Stomach (tissue), 9 donors: ENCODE results near the gene LITAF. TPM values are rescaled to one million over a fixed set of nuclear protein-coding genes. Genes with fewer than 3 reads are reported as not detected.
A peak's percentile ranks its signal among the peaks of the same experiment; 100 is the strongest.

ENCODE experiments used
- DNase-seq, 2 donors: peaks; one replicate each; pipeline versions ENCODE4 v3.0.0 to v3.0.0-alpha.2; 2013 to 2019
- H3K27ac ChIP-seq, 5 donors: fragments of 200-600 bp in 4 of 5; sonication (generic) in 4 of 5; one replicate each; pipeline ENCODE4 v1.5.1; 2013 to 2019; ENCODE audit warnings: mild to moderate bottlenecking in 1 of 5, moderate library complexity in 1 of 5
- H3K27me3 ChIP-seq, 3 donors: fragments of 200-600 bp; sonication (generic); one replicate each; pipeline ENCODE4 v1.5.1; 2017 to 2019; ENCODE audit warnings: mixed run types in 1 of 3
- H3K36me3 ChIP-seq, 4 donors: fragments of 200-600 bp; sonication (generic); 1 replicate in 3 of 4; 2 replicates in 1 of 4; pipeline ENCODE4 v1.5.1; 2016 to 2019
- H3K4me1 ChIP-seq, 4 donors: fragments of 200-600 bp; sonication (generic); one replicate each; pipeline ENCODE4 v1.5.1; 2016 to 2019
- H3K4me3 ChIP-seq, 4 donors: fragments of 200-600 bp; sonication (generic) in 3 of 4; one replicate each; pipeline ENCODE4 v1.5.1; 2016 to 2019; ENCODE audit warnings: mild to moderate bottlenecking in 1 of 4
- H3K9me3 ChIP-seq, 4 donors: fragments of 200-600 bp; sonication (generic); one replicate each; pipeline ENCODE4 v1.5.1; 2016 to 2019
- EP300 ChIP-seq: sonication (generic); formaldehyde crosslinking; IDR thresholded peaks from one replicate; pipeline ENCODE4 v1.6.1; 2017; ENCODE audit warnings: antibody characterized with exemption
- POLR2A ChIP-seq, 4 donors: fragments of 450-650 bp; IDR thresholded peaks; one replicate each; pipeline ENCODE4 v1.6.1; 2016; ENCODE audit warnings: antibody characterized with exemption in 4 of 4, control low read depth in 2 of 4, mild to moderate bottlenecking in 1 of 4, moderate library complexity in 1 of 4
- POLR2AphosphoS5 ChIP-seq, 3 donors: sonication (generic); formaldehyde crosslinking; IDR thresholded peaks; one replicate each; pipeline ENCODE4 v1.6.1; 2016; ENCODE audit warnings: antibody characterized with exemption in 3 of 3
- WGBS, 5 donors: extraction: QIAGEN DNeasy Blood & Tissue Kit in 3 of 5; methylation state at CpG; one replicate each; pipeline versions ENCODE4 v1.1.5 to v1.1.7; 2013 to 2018; 5-methylcytosine and 5-hydroxymethylcytosine counted together
- intact Hi-C: fragments of 100-400 bp; cut with DNase I; formaldehyde crosslinking; loops from one replicate; pipeline ENCODE4 v1.15.1; 2023; ENCODE audit warnings: low total_unique reads
- polyA plus RNA-seq, 3 donors: library from polyadenylated mRNA; stranded (reverse); fragments of 200-250 nt; gene quantifications; one replicate each; pipeline ENCODE4 v1.2.3, GENCODE V29; 2013
- total RNA-seq, 5 donors: library from RNA; depleted of rRNA; stranded (reverse); fragments of >200 nt; gene quantifications; one replicate each; pipeline versions ENCODE4 v1.1.0 to v1.2.3, GENCODE V29; 2014 to 2016
- TF ChIP-seq, protein P1 (sequence below), 7 experiments: fragments of 450-650 bp in 4 of 7; fragments of 200-600 bp in 3 of 7; sonication (generic) in 3 of 7; IDR thresholded peaks; one replicate each; pipeline ENCODE4 v1.5.1; 2016 to 2019; ENCODE audit warnings: antibody characterized with exemption in 7 of 7, control low read depth in 2 of 7, mild to moderate bottlenecking in 1 of 7
- donor health status: healthy with polysubstance abuse.
- donor health status: Bipolar disorder and iron deficiency.
- donor health status: healthy.

The LITAF gene
- total and polyA plus RNA-seq, 8 donors, result 9.8 to 211 (median 60.2) TPM

DNA sequence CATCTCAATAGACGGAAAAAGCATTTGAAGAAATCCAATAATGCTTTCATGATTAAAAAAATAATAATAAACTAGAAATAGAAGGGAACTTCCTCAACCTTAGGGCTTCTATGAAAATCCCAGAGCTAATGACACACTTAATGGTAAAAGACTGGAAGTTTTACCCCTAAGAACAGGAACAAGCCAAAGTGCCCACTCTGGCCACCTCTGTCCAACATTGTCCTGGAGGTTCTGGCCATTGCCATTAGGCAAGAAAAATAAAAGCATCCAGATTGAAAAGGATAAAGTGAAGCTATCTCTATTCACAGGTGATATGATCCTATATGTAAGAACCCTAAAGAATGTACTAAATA lies 2.5 kb upstream of the LITAF start:
- H3K4me1 ChIP-seq, result peaks cover 22 to 30% (median 28%) of the 10 kb centered on the region in 4 donors
- H3K4me3 ChIP-seq, result no peak overlapping the region
- no peaks in the 10 kb centered on the region for H3K36me3 ChIP-seq
- 81 to 97% (median 92%) methylated on average over 1 of the region's 1 CpG for WGBS, 5 donors
- H3K27me3 ChIP-seq, result no peaks in the 10 kb centered on the region
- TF ChIP-seq, protein P1, sequence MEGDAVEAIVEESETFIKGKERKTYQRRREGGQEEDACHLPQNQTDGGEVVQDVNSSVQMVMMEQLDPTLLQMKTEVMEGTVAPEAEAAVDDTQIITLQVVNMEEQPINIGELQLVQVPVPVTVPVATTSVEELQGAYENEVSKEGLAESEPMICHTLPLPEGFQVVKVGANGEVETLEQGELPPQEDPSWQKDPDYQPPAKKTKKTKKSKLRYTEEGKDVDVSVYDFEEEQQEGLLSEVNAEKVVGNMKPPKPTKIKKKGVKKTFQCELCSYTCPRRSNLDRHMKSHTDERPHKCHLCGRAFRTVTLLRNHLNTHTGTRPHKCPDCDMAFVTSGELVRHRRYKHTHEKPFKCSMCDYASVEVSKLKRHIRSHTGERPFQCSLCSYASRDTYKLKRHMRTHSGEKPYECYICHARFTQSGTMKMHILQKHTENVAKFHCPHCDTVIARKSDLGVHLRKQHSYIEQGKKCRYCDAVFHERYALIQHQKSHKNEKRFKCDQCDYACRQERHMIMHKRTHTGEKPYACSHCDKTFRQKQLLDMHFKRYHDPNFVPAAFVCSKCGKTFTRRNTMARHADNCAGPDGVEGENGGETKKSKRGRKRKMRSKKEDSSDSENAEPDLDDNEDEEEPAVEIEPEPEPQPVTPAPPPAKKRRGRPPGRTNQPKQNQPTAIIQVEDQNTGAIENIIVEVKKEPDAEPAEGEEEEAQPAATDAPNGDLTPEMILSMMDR (IDR thresholded peaks at IDR 0.05), result no peak
- TF ChIP-seq POLR2A (IDR thresholded peaks at IDR 0.05), result no peak
- TF ChIP-seq EP300, result no peak
- TF ChIP-seq POLR2AphosphoS5 (IDR thresholded peaks at IDR 0.05), result no peak
- H3K9me3 ChIP-seq, result no peaks in the 10 kb centered on the region
- no peak for DNase-seq
- intact Hi-C loops, result no loop called here
- peak overlapping the region in 1 of 5 donors; percentile 28 for H3K27ac ChIP-seq

DNA sequence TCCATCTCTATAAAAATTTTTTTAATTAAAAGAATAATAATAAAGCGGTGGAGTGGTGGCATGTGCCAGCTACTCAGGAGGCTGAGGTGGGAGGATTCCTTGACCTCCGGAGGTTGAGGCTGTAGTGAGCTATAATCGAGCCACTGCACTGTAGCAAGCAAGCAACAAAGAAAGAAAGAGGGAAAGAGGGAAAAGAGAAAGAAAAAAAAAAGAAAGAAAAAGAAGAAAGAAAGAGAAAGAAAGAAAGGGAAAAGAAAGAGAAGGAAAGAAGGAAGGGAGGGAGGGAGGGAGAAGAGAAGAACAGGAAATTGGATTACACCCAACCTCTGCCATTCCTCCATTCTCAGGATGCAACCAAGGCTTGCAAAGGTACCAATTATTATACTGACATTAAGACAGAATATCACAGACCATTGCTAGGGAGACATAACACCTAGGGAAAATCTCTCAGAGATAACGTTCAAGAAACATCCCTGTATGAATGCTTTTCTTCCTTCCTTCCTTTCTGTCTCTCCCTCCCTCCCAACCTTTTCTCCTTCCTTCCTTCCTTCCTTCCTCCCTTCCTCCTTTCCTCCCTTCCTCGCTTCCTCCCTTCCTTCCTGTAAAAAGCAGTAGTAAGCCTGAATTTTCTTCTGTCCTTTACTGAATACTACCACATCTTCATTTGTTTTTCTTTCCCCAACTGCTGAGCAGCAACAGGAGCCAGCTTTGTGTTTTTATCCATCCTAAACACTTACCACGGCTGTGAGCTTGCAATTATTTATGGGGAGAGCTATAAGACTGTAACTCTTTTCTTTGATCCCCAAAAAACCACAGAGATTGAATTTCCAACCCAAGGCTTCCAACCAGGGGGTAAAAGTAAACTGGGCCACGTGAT lies 1.8 kb upstream of the LITAF start:
- Histone ChIP-seq H3K27ac (peak overlapping the region in 1 of 5 donors; percentile 28), H3K27me3 (no peaks in the 10 kb centered on the region), H3K4me3 (no peak overlapping the region), H3K36me3 (no peaks in the 10 kb centered on the region), H3K4me1 (peaks cover 27 to 36% (median 33%) of the 10 kb centered on the region in 4 donors), H3K9me3 (no peaks in the 10 kb centered on the region)
- DNase-seq, result no peak
- 68 to 82% (median 81%) methylated on average over 7 of the region's 7 CpGs for WGBS, 5 donors
- intact Hi-C loops, result no loop called here
- TF ChIP-seq EP300, result no peak
- TF ChIP-seq POLR2AphosphoS5 (IDR thresholded peaks at IDR 0.05), result no peak
- no peak for TF ChIP-seq POLR2A (IDR thresholded peaks at IDR 0.05)
- TF ChIP-seq, protein P1 (IDR thresholded peaks at IDR 0.05), result no peak

DNA sequence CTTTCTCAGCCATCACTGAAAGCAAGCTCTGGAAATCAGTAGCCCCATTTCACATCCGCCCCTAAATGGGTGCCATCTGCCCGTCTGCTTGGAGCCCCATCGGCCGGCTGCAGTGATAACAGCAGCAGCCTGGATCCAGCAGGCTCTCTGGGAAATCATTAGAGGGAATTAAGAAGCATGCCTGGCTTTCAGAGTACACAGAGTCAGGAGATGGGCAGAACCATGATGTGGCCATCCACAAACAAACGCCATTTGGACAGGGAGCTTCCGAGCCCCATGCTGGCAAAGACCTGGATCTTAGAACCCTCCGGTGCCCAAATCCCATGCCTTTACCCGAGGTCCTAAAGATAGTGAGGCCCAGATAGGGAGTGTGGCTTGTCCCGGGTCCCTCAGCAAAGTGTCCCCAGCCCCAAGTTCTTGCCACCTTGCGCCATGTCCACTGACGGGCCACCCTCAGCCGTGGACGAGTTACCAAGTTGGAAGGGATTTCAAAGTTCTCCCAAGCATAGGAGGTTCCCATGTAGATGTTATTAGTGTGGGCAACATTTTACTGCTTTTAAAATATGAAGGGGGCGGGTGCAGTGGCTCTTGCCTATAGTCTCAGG lies 1.0 kb upstream of the LITAF start:
- DNase-seq, result no peak
- Histone ChIP-seq H3K36me3 (no peaks in the 10 kb centered on the region), H3K9me3 (no peaks in the 10 kb centered on the region), H3K27ac (peak overlapping the region in 4 of 5 donors; percentile 95 to 100 (median 98)), H3K4me3 (peak overlapping the region; percentile 72 to 94 (median 84)), H3K4me1 (peaks cover 35 to 44% (median 41%) of the 10 kb centered on the region in 4 donors), H3K27me3 (no peaks in the 10 kb centered on the region)
- TF ChIP-seq EP300, result no peak
- no peak for TF ChIP-seq POLR2AphosphoS5 (IDR thresholded peaks at IDR 0.05)
- TF ChIP-seq, protein P1 (IDR thresholded peaks at IDR 0.05), result no peak
- TF ChIP-seq POLR2A (IDR thresholded peaks at IDR 0.05), result no peak
- WGBS, 5 donors, result 59 to 75% (median 71%) methylated on average over 14 of the region's 14 CpGs
- intact Hi-C loops, result no loop called here

DNA sequence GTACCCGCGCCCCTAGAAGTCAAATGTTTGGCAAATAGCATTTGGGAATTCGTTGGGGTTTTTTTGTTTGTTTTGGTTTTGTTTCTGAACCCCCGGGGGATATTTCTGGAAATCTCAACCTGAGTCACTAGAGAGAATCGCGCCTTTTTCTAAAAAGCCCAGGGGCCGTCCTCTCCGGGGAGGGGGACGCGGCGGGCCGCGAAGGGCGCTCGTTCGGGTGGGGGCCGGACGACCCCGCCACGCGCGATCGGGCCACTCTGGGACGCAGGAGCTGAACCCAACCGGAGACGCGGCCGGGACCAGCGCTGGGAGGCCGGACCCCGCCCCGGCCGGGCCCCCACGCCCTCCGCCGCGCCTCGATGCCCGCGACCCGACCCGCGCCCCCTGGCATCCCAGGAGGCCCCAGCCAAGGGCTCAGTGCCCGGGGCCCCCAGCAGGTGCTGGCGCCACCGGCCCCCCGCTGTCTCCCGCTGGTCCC lies 302 bp downstream of the LITAF start:
- DNase-seq, result no peak
- Histone ChIP-seq H3K4me3 (peak overlapping the region; percentile 72 to 94 (median 84)), H3K9me3 (no peaks in the 10 kb centered on the region), H3K36me3 (no peaks in the 10 kb centered on the region), H3K27ac (peak overlapping the region; percentile 95 to 100 (median 97)), H3K4me1 (peaks cover 45 to 58% (median 54%) of the 10 kb centered on the region in 4 donors), H3K27me3 (no peaks in the 10 kb centered on the region)
- TF ChIP-seq EP300 (no peak), POLR2AphosphoS5 (IDR thresholded peaks at IDR 0.05) (no peak), POLR2A (IDR thresholded peaks at IDR 0.05) (no peak)
- TF ChIP-seq, protein P1 (IDR thresholded peaks at IDR 0.05), result no peak
- 0 to 1% (median 1%) methylated on average over 20 to 48 of the region's 48 CpGs for WGBS, 5 donors
- intact Hi-C loops, result no loop called here
